GM12891 (cell line): ENCODE results near the gene GALNT7.

Experiments used
- PAX5 ChIP-seq: IDR thresholded peaks from 2 replicates; pipeline ENCODE4 v1.6.1; 2011; ENCODE audit warnings: low read length, moderate library complexity, mild to moderate bottlenecking; ENCODE audit not compliant: insufficient read depth, severe bottlenecking
- POLR2A ChIP-seq: IDR thresholded peaks from 2 replicates; pipeline ENCODE4 v1.6.1; 2011; ENCODE audit warnings: low read depth, low read length, control low read depth
- POLR2AphosphoS5 ChIP-seq: IDR thresholded peaks from 2 replicates; pipeline ENCODE4 v1.6.1; 2011; ENCODE audit warnings: low read depth, low read length, control low read depth
- POU2F2 ChIP-seq: IDR thresholded peaks from 2 replicates; pipeline ENCODE4 v1.6.1; 2011; ENCODE audit warnings: low read depth, mild to moderate bottlenecking, control low read depth, low read length, moderate library complexity
- TAF1 ChIP-seq: IDR thresholded peaks from 2 replicates; pipeline ENCODE4 v1.6.1; 2011; ENCODE audit warnings: low read depth, low read length, control low read depth

DNA sequence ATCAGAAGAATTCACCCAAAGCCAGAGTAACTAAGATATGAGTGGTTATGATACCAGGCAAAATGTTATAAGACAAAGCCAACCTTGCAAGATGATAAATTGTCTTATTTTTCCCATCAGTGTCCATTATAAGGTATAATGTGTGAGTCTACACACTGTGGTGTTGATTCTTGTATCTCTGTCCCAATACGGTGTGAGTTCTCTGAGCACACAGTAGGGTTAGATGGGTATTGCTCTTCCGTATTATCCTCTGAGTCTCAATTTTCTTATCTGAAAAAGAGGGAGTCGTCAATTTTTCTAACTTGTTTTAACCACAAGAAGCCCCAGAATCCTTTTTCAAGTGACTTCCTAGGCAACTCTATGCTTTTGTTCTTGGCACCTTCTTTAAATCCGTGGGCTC, 95.6 kb downstream of the GALNT7 start:
- TF ChIP-seq POLR2AphosphoS5 (no peak), POLR2A (no peak), TAF1 (no peak), POU2F2 (no peak), PAX5 (no peak)
